ENCODE measurements around the gene TAS2R20.

Gene TAS2R20

DNA sequence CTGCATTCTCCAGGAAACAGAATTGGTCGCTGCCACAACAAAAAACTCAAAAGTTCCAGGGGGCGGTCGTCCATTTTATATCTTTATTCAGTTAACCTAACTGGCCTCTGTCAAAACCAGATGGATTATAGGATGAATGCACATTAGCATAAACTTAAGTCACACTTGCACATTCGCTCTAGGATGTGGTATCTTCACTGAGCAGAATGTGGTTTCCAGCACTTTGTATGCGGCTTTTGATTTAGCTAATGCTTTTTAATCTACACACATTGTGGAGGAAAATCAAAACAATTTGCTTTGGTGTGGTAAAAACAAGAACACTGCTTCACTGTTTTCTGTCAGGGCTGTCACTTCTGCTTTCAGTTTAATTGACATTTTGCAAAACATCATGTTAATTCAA, 15.9 kb downstream of the TAS2R20 start:
- TF ChIP-seq SIN3A (IDR thresholded peaks at IDR 0.05; ENCODE audit: borderline replicate concordance, insufficient read depth, low read length) (no peak), TAF1 (IDR thresholded peaks at IDR 0.05; ENCODE audit: borderline replicate concordance, insufficient read depth, low read length) (no peak), FOXP2 (optimal IDR thresholded peaks at IDR 0.05; ENCODE audit: borderline replicate concordance, extremely low read depth, extremely low read length, insufficient read depth) (no peak), POLR2AphosphoS5 (IDR thresholded peaks at IDR 0.05; ENCODE audit: low read depth, low read length) (no peak)
- TF ChIP-seq, protein P1, sequence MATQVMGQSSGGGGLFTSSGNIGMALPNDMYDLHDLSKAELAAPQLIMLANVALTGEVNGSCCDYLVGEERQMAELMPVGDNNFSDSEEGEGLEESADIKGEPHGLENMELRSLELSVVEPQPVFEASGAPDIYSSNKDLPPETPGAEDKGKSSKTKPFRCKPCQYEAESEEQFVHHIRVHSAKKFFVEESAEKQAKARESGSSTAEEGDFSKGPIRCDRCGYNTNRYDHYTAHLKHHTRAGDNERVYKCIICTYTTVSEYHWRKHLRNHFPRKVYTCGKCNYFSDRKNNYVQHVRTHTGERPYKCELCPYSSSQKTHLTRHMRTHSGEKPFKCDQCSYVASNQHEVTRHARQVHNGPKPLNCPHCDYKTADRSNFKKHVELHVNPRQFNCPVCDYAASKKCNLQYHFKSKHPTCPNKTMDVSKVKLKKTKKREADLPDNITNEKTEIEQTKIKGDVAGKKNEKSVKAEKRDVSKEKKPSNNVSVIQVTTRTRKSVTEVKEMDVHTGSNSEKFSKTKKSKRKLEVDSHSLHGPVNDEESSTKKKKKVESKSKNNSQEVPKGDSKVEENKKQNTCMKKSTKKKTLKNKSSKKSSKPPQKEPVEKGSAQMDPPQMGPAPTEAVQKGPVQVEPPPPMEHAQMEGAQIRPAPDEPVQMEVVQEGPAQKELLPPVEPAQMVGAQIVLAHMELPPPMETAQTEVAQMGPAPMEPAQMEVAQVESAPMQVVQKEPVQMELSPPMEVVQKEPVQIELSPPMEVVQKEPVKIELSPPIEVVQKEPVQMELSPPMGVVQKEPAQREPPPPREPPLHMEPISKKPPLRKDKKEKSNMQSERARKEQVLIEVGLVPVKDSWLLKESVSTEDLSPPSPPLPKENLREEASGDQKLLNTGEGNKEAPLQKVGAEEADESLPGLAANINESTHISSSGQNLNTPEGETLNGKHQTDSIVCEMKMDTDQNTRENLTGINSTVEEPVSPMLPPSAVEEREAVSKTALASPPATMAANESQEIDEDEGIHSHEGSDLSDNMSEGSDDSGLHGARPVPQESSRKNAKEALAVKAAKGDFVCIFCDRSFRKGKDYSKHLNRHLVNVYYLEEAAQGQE (IDR thresholded peaks at IDR 0.05; ENCODE audit: insufficient read depth in 1 of 2, low read depth in 2 of 2, low read length in 2 of 2), result no peak

DNA sequence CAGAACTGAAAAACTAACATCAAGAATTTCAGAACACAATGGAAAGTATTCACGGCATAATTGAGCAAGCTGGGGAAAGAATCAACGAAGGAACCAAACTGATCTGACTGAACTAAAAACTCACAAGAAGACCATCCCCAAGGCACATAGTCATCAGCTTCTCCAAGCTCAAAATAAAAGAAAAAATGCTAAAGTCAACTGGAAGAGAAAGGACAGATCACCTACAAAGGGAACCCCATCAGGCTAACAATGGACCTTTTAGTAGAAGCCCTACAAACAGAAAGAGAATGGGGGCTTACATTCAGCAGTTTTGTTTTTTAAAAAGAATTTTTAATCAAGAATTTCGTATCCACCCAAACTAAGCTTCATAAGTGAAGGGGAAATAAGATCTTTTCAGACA, 23.1 kb downstream of the TAS2R20 start:
- no peak for TF ChIP-seq TAF1 (IDR thresholded peaks at IDR 0.05; ENCODE audit: borderline replicate concordance, insufficient read depth, low read length)
- TF ChIP-seq, protein P1 (IDR thresholded peaks at IDR 0.05; ENCODE audit: insufficient read depth in 1 of 2, low read depth in 2 of 2, low read length in 2 of 2), result no peak
- no peak for TF ChIP-seq FOXP2 (optimal IDR thresholded peaks at IDR 0.05; ENCODE audit: borderline replicate concordance, extremely low read depth, extremely low read length, insufficient read depth)
- no peak for TF ChIP-seq SIN3A (IDR thresholded peaks at IDR 0.05; ENCODE audit: borderline replicate concordance, insufficient read depth, low read length)
- TF ChIP-seq POLR2AphosphoS5 (IDR thresholded peaks at IDR 0.05; ENCODE audit: low read depth, low read length), result no peak

DNA sequence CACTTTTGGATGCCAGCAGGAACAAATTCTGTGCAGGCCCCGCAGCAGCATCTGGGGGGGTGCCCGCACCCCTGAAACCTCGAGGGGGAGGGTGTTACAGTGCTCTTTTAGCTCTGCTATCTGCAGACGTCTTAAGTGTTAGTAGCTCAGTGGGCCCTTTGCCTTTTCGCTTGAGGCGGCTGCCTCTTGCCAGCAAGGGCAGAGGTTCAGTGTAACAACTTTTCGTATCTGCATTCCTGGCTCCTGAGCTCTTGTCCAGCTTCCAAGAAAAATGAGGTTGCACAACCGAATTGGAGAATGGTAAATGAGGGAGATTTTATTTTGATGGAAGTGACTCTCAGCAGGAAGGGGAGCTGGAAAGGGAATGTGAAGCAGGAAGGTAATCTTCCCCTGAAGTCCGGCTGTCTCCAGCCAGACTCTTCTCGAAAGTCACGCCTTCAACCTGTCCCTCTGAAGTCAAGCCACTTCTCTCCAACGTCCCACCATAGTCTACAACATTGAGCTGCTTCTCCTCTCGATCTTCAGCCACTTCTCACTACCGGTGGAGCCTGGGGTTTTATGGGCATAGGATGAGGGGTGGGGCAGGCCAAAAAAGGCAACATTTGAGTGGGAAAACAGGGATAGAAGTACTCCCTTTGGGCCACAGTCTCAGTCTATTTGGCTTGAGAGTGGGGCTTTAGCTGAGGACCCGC, 29.2 kb downstream of the TAS2R20 start:
- TF ChIP-seq, protein P1 (IDR thresholded peaks at IDR 0.05; ENCODE audit: insufficient read depth in 1 of 2, low read depth in 2 of 2, low read length in 2 of 2), result no peak
- no peak for TF ChIP-seq SIN3A (IDR thresholded peaks at IDR 0.05; ENCODE audit: borderline replicate concordance, insufficient read depth, low read length)
- no peak for TF ChIP-seq POLR2AphosphoS5 (IDR thresholded peaks at IDR 0.05; ENCODE audit: low read depth, low read length)
- no peak for TF ChIP-seq TAF1 (IDR thresholded peaks at IDR 0.05; ENCODE audit: borderline replicate concordance, insufficient read depth, low read length)
- no peak for TF ChIP-seq FOXP2 (optimal IDR thresholded peaks at IDR 0.05; ENCODE audit: borderline replicate concordance, extremely low read depth, extremely low read length, insufficient read depth)

DNA sequence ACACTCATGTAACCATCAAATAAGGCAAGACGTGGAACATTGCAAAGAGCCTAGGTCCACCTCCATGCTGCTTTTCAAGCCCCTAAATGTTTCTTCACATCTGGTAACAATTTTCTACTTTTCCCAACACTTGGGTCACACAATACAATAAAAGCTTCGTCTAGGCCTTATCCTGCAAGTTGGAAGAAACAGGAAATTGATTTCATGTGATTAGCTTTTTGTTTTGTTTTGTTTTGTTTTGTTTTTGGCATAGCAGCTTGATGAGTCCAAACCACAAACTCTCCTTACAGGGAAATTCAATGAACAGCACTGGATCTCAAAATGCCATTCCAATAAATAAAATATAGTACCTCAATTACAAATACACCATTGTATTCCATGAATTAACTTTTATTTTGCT, 30.7 kb downstream of the TAS2R20 start:
- TF ChIP-seq POLR2AphosphoS5 (IDR thresholded peaks at IDR 0.05; ENCODE audit: low read depth, low read length) (0 out of 2 replicates have a peak, but pooled peaks have one; percentile 21), FOXP2 (optimal IDR thresholded peaks at IDR 0.05; ENCODE audit: borderline replicate concordance, extremely low read depth, extremely low read length, insufficient read depth) (no peak), TAF1 (IDR thresholded peaks at IDR 0.05; ENCODE audit: borderline replicate concordance, insufficient read depth, low read length) (no peak), SIN3A (IDR thresholded peaks at IDR 0.05; ENCODE audit: borderline replicate concordance, insufficient read depth, low read length) (no peak)
- TF ChIP-seq, protein P1 (IDR thresholded peaks at IDR 0.05; ENCODE audit: insufficient read depth in 1 of 2, low read depth in 2 of 2, low read length in 2 of 2), result no peak
